GM23248 (cell line): Measurements from ENCODE around the gene CFAP251.

Source experiments
- EZH2 ChIP-seq: fragments of 200-600 bp; sonication (generic); IDR thresholded peaks from 2 replicates; pipeline ENCODE4 v1.6.1; 2018; ENCODE audit warnings: antibody characterized with exemption, mild to moderate bottlenecking; ENCODE audit not compliant: insufficient read depth, poor library complexity, severe bottlenecking
- EZH2phosphoT487 ChIP-seq: fragments of 200-600 bp; sonication (generic); IDR thresholded peaks from 2 replicates; pipeline ENCODE4 v1.6.1; 2018; ENCODE audit warnings: antibody characterized with exemption, moderate library complexity, mild to moderate bottlenecking, low read depth; ENCODE audit not compliant: insufficient read depth

- no peak for TF ChIP-seq EZH2
- TF ChIP-seq EZH2phosphoT487: no peak
Measured at GRCh38 chr12:121974026-121974985, 55.9 kb downstream of the CFAP251 start.
